ENCODE results near the gene NDUFAF8. TPM values are rescaled to one million over a fixed set of nuclear protein-coding genes. Genes with fewer than 3 reads are reported as not detected.

NDUFAF8 gene
- total and polyA plus RNA-seq, 2 donors (not counting 1 experiment from before 2014, with no cell fraction given), result 41.7 to 42.6 TPM

DNA sequence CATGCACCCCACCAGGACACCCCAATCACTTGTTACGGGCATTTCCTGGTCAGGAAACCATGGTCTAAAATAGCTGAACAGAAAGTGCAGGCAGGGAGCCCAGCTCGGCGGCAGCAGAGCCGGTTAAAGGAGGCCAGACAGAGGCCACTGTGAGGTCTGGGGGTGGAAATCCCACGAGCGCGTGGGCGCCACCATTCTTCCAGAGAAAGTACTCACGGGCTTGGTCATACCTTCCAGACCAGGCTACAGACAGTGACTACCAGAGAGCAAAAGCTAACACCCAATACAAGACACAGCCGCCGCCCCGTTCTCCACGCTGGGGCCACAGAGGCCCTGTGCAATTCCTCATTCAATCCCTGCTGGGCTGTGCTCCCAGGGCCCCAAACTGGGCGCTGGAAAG, 28.2 kb upstream of the NDUFAF8 start:
- no peak overlapping the region for H3K27ac ChIP-seq (ENCODE audit: low read length in 2 of 2)
- no peak overlapping the region for H3K4me3 ChIP-seq (ENCODE audit: control extremely low read depth in 1 of 5, extremely low read depth in 1 of 5, insufficient read depth in 1 of 5, low read depth in 2 of 5, low read length in 4 of 5)
- H3K4me3 Mint-ChIP-seq, result no peak overlapping the region
- no peak overlapping the region for H3K27ac Mint-ChIP-seq
- peaks cover 22% of the 10 kb centered on the region for H3K79me2 ChIP-seq (ENCODE audit: control insufficient read depth, insufficient read depth, low read length)
- no peaks in the 10 kb centered on the region for H3K27me3 Mint-ChIP-seq
- peaks cover 3% of the 10 kb centered on the region in 2 donors for H3K4me1 ChIP-seq (ENCODE audit: control insufficient read depth in 2 of 2, insufficient read depth in 2 of 2, low read length in 2 of 2)
- 50% methylated on average over 14 of the region's 14 CpGs for WGBS (ENCODE audit: insufficient coverage)
- no peaks in the 10 kb centered on the region for H3K27me3 ChIP-seq (replicated peaks in 1 of 4; ENCODE audit: control extremely low read depth in 1 of 4, control insufficient read depth in 3 of 4, insufficient read depth in 4 of 4, low read length in 3 of 4)
- no peak for DNase-seq
- no peaks in the 10 kb centered on the region for H3K9me3 Mint-ChIP-seq (ENCODE audit: insufficient read depth)
- no peak for ATAC-seq (ENCODE audit: low read depth)
- H3K4me2 ChIP-seq (replicated peaks; ENCODE audit: low read depth, low read length, poor library complexity, severe bottlenecking), result no peak overlapping the region
- H2AFZ ChIP-seq (ENCODE audit: insufficient read depth, low read depth, low read length, poor library complexity, severe bottlenecking), result no peak overlapping the region
- TF ChIP-seq, protein P1, sequence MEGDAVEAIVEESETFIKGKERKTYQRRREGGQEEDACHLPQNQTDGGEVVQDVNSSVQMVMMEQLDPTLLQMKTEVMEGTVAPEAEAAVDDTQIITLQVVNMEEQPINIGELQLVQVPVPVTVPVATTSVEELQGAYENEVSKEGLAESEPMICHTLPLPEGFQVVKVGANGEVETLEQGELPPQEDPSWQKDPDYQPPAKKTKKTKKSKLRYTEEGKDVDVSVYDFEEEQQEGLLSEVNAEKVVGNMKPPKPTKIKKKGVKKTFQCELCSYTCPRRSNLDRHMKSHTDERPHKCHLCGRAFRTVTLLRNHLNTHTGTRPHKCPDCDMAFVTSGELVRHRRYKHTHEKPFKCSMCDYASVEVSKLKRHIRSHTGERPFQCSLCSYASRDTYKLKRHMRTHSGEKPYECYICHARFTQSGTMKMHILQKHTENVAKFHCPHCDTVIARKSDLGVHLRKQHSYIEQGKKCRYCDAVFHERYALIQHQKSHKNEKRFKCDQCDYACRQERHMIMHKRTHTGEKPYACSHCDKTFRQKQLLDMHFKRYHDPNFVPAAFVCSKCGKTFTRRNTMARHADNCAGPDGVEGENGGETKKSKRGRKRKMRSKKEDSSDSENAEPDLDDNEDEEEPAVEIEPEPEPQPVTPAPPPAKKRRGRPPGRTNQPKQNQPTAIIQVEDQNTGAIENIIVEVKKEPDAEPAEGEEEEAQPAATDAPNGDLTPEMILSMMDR (IDR thresholded peaks at IDR 0.05), result no peak
- TF ChIP-seq EZH2 (IDR thresholded peaks at IDR 0.05; ENCODE audit: borderline replicate concordance, insufficient read depth, low read depth, low read length, poor library complexity, severe bottlenecking), result no peak
- H3K36me3 ChIP-seq (replicated peaks in 1 of 2; ENCODE audit: control extremely low read depth in 1 of 2, control insufficient read depth in 1 of 2, extremely low read depth in 1 of 2, insufficient read depth in 2 of 2, low read length in 1 of 2), result peaks cover 0 to 4% of the 10 kb centered on the region in 2 experiments
- intact Hi-C loops (cut with micrococcal nuclease), result no loop called here
- POLR2A ChIA-PET, result no interaction called here
- no peaks in the 10 kb centered on the region for H3K9me3 ChIP-seq (ENCODE audit: control extremely low read depth in 1 of 3, control insufficient read depth in 2 of 3, insufficient read depth in 1 of 3, low read length in 2 of 3)
- no peak overlapping the region for H3K9ac ChIP-seq (ENCODE audit: low read length)
- CTCF ChIA-PET, result interaction anchor here (0.9 kb wide), 1 partner anchor 188 kb away, joined by 3 read pairs; no protein-coding TSS in a partner anchor
- peaks cover 12% of the 10 kb centered on the region for H3K4me1 Mint-ChIP-seq
- H4K20me1 ChIP-seq (ENCODE audit: control insufficient read depth, insufficient read depth, low read length, poor library complexity, severe bottlenecking), result no peaks in the 10 kb centered on the region

- Histone ChIP-seq H3K4me3 (ENCODE audit: control extremely low read depth in 1 of 5, extremely low read depth in 1 of 5, insufficient read depth in 1 of 5, low read depth in 2 of 5, low read length in 4 of 5) (no peak overlapping the region), H3K36me3 (replicated peaks in 1 of 2; ENCODE audit: control extremely low read depth in 1 of 2, control insufficient read depth in 1 of 2, extremely low read depth in 1 of 2, insufficient read depth in 2 of 2, low read length in 1 of 2) (peaks cover 0 to 5% of the 10 kb centered on the region in 2 experiments), H3K4me2 (replicated peaks; ENCODE audit: low read depth, low read length, poor library complexity, severe bottlenecking) (no peak overlapping the region), H3K79me2 (ENCODE audit: control insufficient read depth, insufficient read depth, low read length) (peaks cover 22% of the 10 kb centered on the region), H3K4me1 (ENCODE audit: control insufficient read depth in 2 of 2, insufficient read depth in 2 of 2, low read length in 2 of 2) (peaks cover 3% of the 10 kb centered on the region in 2 donors), H2AFZ (ENCODE audit: insufficient read depth, low read depth, low read length, poor library complexity, severe bottlenecking) (no peak overlapping the region), H3K27ac (ENCODE audit: low read length in 2 of 2) (no peak overlapping the region), H4K20me1 (ENCODE audit: control insufficient read depth, insufficient read depth, low read length, poor library complexity, severe bottlenecking) (no peaks in the 10 kb centered on the region), H3K27me3 (replicated peaks in 1 of 4; ENCODE audit: control extremely low read depth in 1 of 4, control insufficient read depth in 3 of 4, insufficient read depth in 4 of 4, low read length in 3 of 4) (no peaks in the 10 kb centered on the region), H3K9ac (ENCODE audit: low read length) (no peak overlapping the region), H3K9me3 (ENCODE audit: control extremely low read depth in 1 of 3, control insufficient read depth in 2 of 3, insufficient read depth in 1 of 3, low read length in 2 of 3) (no peaks in the 10 kb centered on the region)
- WGBS (ENCODE audit: insufficient coverage), result 62% methylated on average over 4 of the region's 9 CpGs
- POLR2A ChIA-PET, result no interaction called here
- TF ChIP-seq, protein P1 (IDR thresholded peaks at IDR 0.05), result no peak
- no peak for TF ChIP-seq EZH2 (IDR thresholded peaks at IDR 0.05; ENCODE audit: borderline replicate concordance, insufficient read depth, low read depth, low read length, poor library complexity, severe bottlenecking)
- H3K27ac Mint-ChIP-seq, result no peak overlapping the region
- intact Hi-C loops (cut with micrococcal nuclease), result no loop called here
- H3K4me1 Mint-ChIP-seq, result peaks cover 12% of the 10 kb centered on the region
- DNase-seq (no peak), ATAC-seq (ENCODE audit: low read depth) (no peak)
- H3K9me3 Mint-ChIP-seq (ENCODE audit: insufficient read depth), result no peaks in the 10 kb centered on the region
- no peaks in the 10 kb centered on the region for H3K27me3 Mint-ChIP-seq
- CTCF ChIA-PET, result no interaction called here
- H3K4me3 Mint-ChIP-seq, result no peak overlapping the region
These were observed 26.8 kb upstream of the NDUFAF8 start for GRCh38 chr17:81212365-81212764.

Measured in B cell (primary cell).